Measurements from ENCODE around the gene HSD3B7.
A peak's percentile ranks its signal among the peaks of the same experiment; 100 is the strongest.

HSD3B7 gene

DNA sequence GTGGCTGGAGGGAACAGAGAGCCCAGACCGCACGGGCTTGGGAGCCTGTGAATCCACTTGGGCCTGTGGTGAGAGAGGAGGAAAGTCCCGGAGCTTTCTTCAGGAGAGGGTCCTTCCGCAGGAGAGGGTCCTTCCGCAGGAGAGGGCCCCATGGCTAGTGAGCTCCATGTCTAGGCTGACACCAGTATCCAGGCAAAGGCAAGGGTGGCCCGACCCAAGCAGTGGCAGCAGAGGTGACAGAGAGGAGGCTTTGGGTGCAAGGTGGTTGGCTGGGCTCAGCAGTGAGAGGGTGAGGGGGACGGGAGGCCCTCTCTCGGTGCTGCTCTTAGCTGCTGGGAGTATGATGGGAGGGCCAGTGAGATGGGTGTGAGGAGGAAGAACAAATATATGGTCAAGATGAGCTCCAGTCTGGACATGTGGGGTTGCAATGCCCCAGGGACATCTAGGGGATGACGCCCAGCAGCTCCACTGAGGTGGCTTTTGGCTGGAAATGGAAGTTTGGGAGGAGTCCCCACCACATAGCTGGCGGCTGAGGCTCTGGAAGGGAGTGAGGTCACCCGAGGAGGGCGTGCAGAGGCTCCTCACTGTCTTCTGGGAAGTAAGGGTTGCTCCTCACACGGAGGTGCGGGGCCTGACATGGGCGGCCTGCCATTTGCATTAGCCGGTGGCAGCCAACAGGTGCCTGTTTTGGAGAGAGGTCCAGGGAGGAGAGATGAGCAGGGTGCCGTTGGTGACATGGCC, 2.3 kb upstream of the HSD3B7 start (continued):
- TF ChIP-seq SP2 (tag by site-specific recombination; IDR thresholded peaks at IDR 0.05) (no peak), ZNF335 (tag by site-specific recombination; conservative IDR thresholded peaks at IDR 0.05) (no peak), PRDM6 (tag by site-specific recombination; IDR thresholded peaks at IDR 0.05) (no peak), ZNF571 (tag by site-specific recombination; IDR thresholded peaks at IDR 0.05) (no peak), ZNF398 (tag by site-specific recombination; IDR thresholded peaks at IDR 0.05) (no peak), ZNF48 (tag by site-specific recombination; IDR thresholded peaks at IDR 0.05) (no peak), ZNF16 (tag by site-specific recombination; IDR thresholded peaks at IDR 0.05; ENCODE audit: low read depth) (no peak), KLF1 (tag by site-specific recombination; IDR thresholded peaks at IDR 0.05) (peak; percentile 78), ZNF211 (tag by site-specific recombination; IDR thresholded peaks at IDR 0.05; ENCODE audit: low read depth) (no peak), ZNF488 (tag by site-specific recombination; IDR thresholded peaks at IDR 0.05) (no peak), ZNF473 (tag by site-specific recombination; IDR thresholded peaks at IDR 0.05) (no peak)
- TF ChIP-seq, protein P1, sequence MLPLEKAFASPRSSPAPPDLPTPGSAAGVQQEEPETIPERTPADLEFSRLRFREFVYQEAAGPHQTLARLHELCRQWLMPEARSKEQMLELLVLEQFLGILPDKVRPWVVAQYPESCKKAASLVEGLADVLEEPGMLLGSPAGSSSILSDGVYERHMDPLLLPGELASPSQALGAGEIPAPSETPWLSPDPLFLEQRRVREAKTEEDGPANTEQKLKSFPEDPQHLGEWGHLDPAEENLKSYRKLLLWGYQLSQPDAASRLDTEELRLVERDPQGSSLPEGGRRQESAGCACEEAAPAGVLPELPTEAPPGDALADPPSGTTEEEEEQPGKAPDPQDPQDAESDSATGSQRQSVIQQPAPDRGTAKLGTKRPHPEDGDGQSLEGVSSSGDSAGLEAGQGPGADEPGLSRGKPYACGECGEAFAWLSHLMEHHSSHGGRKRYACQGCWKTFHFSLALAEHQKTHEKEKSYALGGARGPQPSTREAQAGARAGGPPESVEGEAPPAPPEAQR (tag by site-specific recombination; IDR thresholded peaks at IDR 0.05) = no peak
- TF ChIP-seq, protein P2, sequence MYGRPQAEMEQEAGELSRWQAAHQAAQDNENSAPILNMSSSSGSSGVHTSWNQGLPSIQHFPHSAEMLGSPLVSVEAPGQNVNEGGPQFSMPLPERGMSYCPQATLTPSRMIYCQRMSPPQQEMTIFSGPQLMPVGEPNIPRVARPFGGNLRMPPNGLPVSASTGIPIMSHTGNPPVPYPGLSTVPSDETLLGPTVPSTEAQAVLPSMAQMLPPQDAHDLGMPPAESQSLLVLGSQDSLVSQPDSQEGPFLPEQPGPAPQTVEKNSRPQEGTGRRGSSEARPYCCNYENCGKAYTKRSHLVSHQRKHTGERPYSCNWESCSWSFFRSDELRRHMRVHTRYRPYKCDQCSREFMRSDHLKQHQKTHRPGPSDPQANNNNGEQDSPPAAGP (tag by site-specific recombination; IDR thresholded peaks at IDR 0.05) = peak; percentile 55; the same call in 1 of the 2 replicates

DNA sequence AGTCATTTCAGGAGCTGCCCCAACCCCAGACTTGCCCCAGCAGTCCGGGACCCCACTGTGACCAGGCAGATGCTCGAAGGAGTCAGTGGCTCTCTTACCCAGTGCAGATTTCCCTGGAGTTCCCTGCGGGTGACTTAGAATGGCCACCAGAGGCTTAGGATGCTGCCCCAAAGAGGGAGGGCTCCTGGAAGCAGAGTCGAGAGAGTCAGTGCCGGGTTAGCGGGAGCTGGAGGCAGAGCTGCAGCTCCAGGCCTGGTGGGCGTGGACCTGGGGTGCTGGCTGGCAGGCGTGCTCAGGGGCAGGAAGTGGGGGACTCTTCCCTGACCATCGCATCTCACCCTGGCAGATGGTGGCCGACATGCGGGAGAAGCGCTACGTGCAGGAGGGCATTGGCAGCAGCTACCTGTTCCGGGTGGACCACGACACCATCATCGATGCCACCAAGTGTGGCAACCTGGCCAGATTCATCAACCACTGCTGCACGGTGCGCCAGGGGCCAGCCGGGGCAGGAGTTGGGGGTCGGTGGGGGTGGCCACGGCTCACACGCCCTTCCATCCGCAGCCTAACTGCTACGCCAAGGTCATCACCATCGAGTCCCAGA, 1.6 kb upstream of the HSD3B7 start:
- H3K4me3 ChIP-seq (ENCODE audit: low read depth, low read length) = no peak overlapping the region
- H3K27ac ChIP-seq (ENCODE audit: extremely low read depth, low read depth, low read length) = no peak overlapping the region
- H3K9me3 ChIP-seq (ENCODE audit: control insufficient read depth, insufficient read depth, low read depth, low read length) = no peaks in the 10 kb centered on the region
- H3K4me1 ChIP-seq (ENCODE audit: control insufficient read depth, insufficient read depth, low read length) = no peaks in the 10 kb centered on the region
- ChIA-PET POLR2A (interaction anchor here (0.6 to 2.9 kb wide), 12 partner anchors 10 to 1168 kb away, joined by 3 to 13 read pairs (median 4); partner anchors contain the start of genes KAT8, PAGR1, ZNF646 and ZNF668), CTCF (interaction anchor here (0.6 to 4.2 kb wide), 25 partner anchors 11 to 1168 kb away, joined by 3 to 25 read pairs (median 4); partner anchors contain the start of genes ARMC5, PAGR1, STX4 and TLCD3B)
- H3K36me3 ChIP-seq (ENCODE audit: control insufficient read depth in 2 of 2, insufficient read depth in 1 of 2, low read length in 2 of 2) = peaks cover 0 to 87% of the 10 kb centered on the region in 2 experiments; a peak in 2 of 3 replicates
- TF ChIP-seq SP2 (tag by site-specific recombination; IDR thresholded peaks at IDR 0.05) (peak; percentile 42), ZBTB6 (tag by site-specific recombination; IDR thresholded peaks at IDR 0.05) (peak; percentile 26; the same call in 1 of the 2 replicates), SCRT2 (tag by site-specific recombination; IDR thresholded peaks at IDR 0.05) (0 out of 2 replicates have a peak, but pooled peaks have one; percentile 38), GLIS1 (tag by site-specific recombination; IDR thresholded peaks at IDR 0.05) (peak; percentile 44), ZNF10 (tag by site-specific recombination; IDR thresholded peaks at IDR 0.05) (0 out of 2 replicates have a peak, but pooled peaks have one; percentile 7), ZNF132 (tag by site-specific recombination; IDR thresholded peaks at IDR 0.05; ENCODE audit: borderline replicate concordance) (no peak), PRDM4 (tag by site-specific recombination; IDR thresholded peaks at IDR 0.05) (no peak)
- TF ChIP-seq, protein P3, sequence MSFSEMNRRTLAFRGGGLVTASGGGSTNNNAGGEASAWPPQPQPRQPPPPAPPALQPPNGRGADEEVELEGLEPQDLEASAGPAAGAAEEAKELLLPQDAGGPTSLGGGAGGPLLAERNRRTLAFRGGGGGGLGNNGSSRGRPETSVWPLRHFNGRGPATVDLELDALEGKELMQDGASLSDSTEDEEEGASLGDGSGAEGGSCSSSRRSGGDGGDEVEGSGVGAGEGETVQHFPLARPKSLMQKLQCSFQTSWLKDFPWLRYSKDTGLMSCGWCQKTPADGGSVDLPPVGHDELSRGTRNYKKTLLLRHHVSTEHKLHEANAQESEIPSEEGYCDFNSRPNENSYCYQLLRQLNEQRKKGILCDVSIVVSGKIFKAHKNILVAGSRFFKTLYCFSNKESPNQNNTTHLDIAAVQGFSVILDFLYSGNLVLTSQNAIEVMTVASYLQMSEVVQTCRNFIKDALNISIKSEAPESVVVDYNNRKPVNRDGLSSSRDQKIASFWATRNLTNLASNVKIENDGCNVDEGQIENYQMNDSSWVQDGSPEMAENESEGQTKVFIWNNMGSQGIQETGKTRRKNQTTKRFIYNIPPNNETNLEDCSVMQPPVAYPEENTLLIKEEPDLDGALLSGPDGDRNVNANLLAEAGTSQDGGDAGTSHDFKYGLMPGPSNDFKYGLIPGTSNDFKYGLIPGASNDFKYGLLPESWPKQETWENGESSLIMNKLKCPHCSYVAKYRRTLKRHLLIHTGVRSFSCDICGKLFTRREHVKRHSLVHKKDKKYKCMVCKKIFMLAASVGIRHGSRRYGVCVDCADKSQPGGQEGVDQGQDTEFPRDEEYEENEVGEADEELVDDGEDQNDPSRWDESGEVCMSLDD (tag by site-specific recombination; IDR thresholded peaks at IDR 0.05) = no peak
